T-cell (primary cell): ENCODE results near the gene ABHD17A. TPM values are rescaled to one million over a fixed set of nuclear protein-coding genes. Genes with fewer than 3 reads are reported as not detected.
"Not testable (repeated sequence)": the region's sequence is repeated elsewhere in the genome, so short reads cannot be mapped to it uniquely, and the experiment has no call there.

Experiments used
- ATAC-seq, 4 experiments: fragments of 200-7000 bp in 3 of 4; fragments of 150-1000 bp in 1 of 4; cut with Tn5 transposase; replicated peaks in 1 of 4; 1 replicate in 3 of 4; 2 replicates in 1 of 4; pipeline ENCODE4 v1.10.0; 2021; ENCODE audit warnings: moderate library complexity in 3 of 4, mild to moderate bottlenecking in 2 of 4, moderate number of reproducible peaks in 1 of 4
- CTCF ChIA-PET, 2 donors: fragments of 300-600 bp; sonication (Branson Sonifier 250); formaldehyde crosslinking; loops; one replicate each; lab custom pipeline; 2022; ENCODE audit warnings: antibody characterized with exemption in 2 of 2; lab: Charles Lee
- POLR2A ChIA-PET, 2 donors: fragments of 300-600 bp; sonication (Branson Sonifier 250); formaldehyde crosslinking; loops; one replicate each; lab custom pipeline; 2022; ENCODE audit warnings: antibody characterized with exemption in 2 of 2; lab: Charles Lee
- DNase-seq, 35 experiments: peaks; one replicate each; pipeline versions ENCODE4 v3.0.0 to v3.0.0-alpha.2; 2013 to 2023
- H3K27ac ChIP-seq: one replicate; pipeline ENCODE4 v1.5.1; 2013; ENCODE audit warnings: low read length
- H3K27me3 ChIP-seq, 2 experiments: replicated peaks in 1 of 2; 1 replicate in 1 of 2; 2 replicates in 1 of 2; pipeline versions ENCODE4 v1.6.1 to v1.7.0; 2013; ENCODE audit warnings: low read length in 1 of 2, mixed read lengths in 1 of 2; ENCODE audit not compliant: control insufficient read depth in 2 of 2, insufficient read depth in 2 of 2; ENCODE audit errors: extremely low read depth in 1 of 2
- H3K36me3 ChIP-seq, 2 donors: 1 replicate in 1 of 2; 2 replicates in 1 of 2; pipeline versions ENCODE4 v1.6.1 to v1.7.0; 2013; ENCODE audit warnings: low read length in 1 of 2; ENCODE audit not compliant: control insufficient read depth in 2 of 2, insufficient read depth in 1 of 2; ENCODE audit errors: extremely low read depth in 1 of 2
- H3K4me1 ChIP-seq, 2 experiments: 1 replicate in 1 of 2; 2 replicates in 1 of 2; pipeline versions ENCODE4 v1.6.1 to v1.7.0; 2013; ENCODE audit warnings: low read length in 2 of 2, mixed read lengths in 1 of 2; ENCODE audit not compliant: insufficient read depth in 2 of 2, control insufficient read depth in 1 of 2; ENCODE audit errors: extremely low read depth in 1 of 2
- H3K4me3 ChIP-seq, 2 donors: 1 replicate in 1 of 2; 2 replicates in 1 of 2; pipeline versions ENCODE4 v1.5.1 to v1.7.0; 2013; ENCODE audit warnings: mild to moderate bottlenecking in 2 of 2, low read length in 1 of 2, moderate library complexity in 1 of 2; ENCODE audit not compliant: control insufficient read depth in 1 of 2; ENCODE audit errors: extremely low read depth in 1 of 2
- H3K9me3 ChIP-seq: 2 replicates; pipeline ENCODE4 v1.7.0; 2013
- H3K27ac Mint-ChIP-seq, 2 donors: one replicate each; pipeline ENCODE4 v1.8.0; 2020 to 2021; ENCODE audit warnings: mild to moderate bottlenecking in 2 of 2, mixed read lengths in 2 of 2
- H3K27me3 Mint-ChIP-seq, 2 donors: one replicate each; pipeline ENCODE4 v1.8.0; 2021 to 2022; ENCODE audit warnings: mixed read lengths in 2 of 2
- H3K36me3 Mint-ChIP-seq: one replicate; pipeline ENCODE4 v1.8.0; 2021; ENCODE audit warnings: mixed read lengths
- H3K4me1 Mint-ChIP-seq, 3 donors: one replicate each; pipeline ENCODE4 v1.8.0; 2020 to 2022; ENCODE audit warnings: mixed read lengths in 3 of 3, mild to moderate bottlenecking in 1 of 3
- H3K4me3 Mint-ChIP-seq, 3 donors: one replicate each; pipeline ENCODE4 v1.8.0; 2020 to 2022; ENCODE audit warnings: mild to moderate bottlenecking in 3 of 3, mixed read lengths in 3 of 3, moderate library complexity in 3 of 3
- H3K9me3 Mint-ChIP-seq, 3 donors: one replicate each; pipeline ENCODE4 v1.8.0; 2020 to 2022; ENCODE audit warnings: mixed read lengths in 3 of 3
- WGBS: methylation state at CpG from one replicate; pipeline ENCODE4 v1.1.5; 2013; ENCODE audit warnings: missing lambda C conversion rate; ENCODE audit not compliant: insufficient coverage; 5-methylcytosine and 5-hydroxymethylcytosine counted together
- total RNA-seq, 35 experiments: library from RNA in 6 of 35; stranded (reverse) in 6 of 35; fragments of 120-200 nt in 1 of 35; gene quantifications; one replicate each; pipeline versions ENCODE4 v1.2.1 to v1.2.4 and lab custom pipeline; 2013 to 2026

Gene ABHD17A
- total RNA-seq, 5 donors from 2014 or later (not counting 1 experiment from before 2014, with no cell fraction given): 136 to 185 (median 151) TPM

DNA sequence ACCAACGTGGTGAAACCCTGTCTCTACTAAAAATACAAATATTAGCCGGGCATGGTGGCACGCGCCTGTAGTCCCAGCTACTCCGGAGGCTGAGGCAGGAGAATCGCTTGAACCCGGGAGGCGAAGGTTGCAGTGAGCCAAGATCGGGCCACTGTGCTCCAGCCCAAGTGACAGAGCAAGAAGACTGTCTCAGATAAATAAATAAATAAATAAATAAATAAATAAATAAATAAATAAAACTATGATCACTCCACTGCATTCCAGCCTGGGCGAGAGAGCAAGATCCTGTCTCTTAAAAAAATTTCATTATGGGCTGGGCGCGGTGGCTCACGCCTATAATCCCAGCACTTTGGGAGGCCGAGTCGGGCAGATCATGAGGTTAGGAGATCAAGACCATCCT, 1.1 kb upstream of the ABHD17A start:
- H3K9me3 Mint-ChIP-seq, H3K27ac Mint-ChIP-seq, H3K36me3 ChIP-seq, H3K4me3 ChIP-seq, H3K27me3 Mint-ChIP-seq, H3K27ac ChIP-seq, DNase-seq, CTCF ChIA-PET, H3K9me3 ChIP-seq, H3K27me3 ChIP-seq, POLR2A ChIA-PET, ATAC-seq: not testable (repeated sequence)
- H3K4me1 ChIP-seq: peaks cover 17 to 41% of the 10 kb centered on the region in 2 experiments
- H3K4me1 Mint-ChIP-seq: peaks cover 24 to 37% (median 31%) of the 10 kb centered on the region in 3 donors
- H3K4me3 Mint-ChIP-seq: peak overlapping the region in 1 of 3 donors; percentile 94
- peaks cover 11% of the 10 kb centered on the region for H3K36me3 Mint-ChIP-seq
- WGBS: 93% methylated on average over 9 of the region's 15 CpGs

DNA sequence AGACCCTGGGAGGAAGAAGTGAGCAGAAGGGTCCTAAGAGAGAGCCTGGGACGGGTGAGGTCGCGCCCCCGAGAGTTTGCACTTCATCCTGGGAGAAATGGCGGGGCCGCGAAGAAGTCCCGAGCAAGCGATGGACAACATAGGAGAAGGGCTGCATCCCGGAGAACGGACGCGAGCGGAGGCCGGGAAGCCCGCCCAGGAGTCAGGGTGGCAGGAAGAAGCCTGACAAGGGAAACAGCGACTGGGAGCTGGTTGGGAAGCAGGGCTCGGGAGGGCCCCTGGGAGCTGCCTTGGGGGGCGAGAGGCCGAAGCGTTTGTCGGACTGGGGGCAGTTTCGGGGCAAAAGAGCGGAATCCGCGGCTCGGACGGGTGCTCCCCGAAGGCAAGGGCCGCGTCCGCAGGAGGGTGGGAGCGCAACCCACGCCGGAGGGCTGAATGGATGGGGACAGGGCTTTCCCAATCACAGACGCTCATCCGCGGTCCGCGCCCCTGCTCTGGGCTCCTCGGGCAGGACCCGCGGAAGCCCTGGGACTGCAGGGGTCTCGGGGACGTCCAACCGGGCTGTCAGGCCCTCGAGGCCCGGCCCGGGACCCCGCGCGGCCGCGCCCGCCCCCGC, 469 bp downstream of the ABHD17A start:
- peaks cover 31 to 42% (median 32%) of the 10 kb centered on the region in 3 donors for H3K4me1 Mint-ChIP-seq
- H3K4me3 Mint-ChIP-seq: peak overlapping the region; percentile 94 to 99 (median 97)
- Histone ChIP-seq H3K9me3 (no peaks in the 10 kb centered on the region), H3K27ac (peak overlapping the region; percentile 95), H3K27me3 (no peaks in the 10 kb centered on the region), H3K4me1 (peaks cover 17 to 55% of the 10 kb centered on the region in 2 experiments), H3K36me3 (peaks cover 6 to 13% of the 10 kb centered on the region in 2 donors), H3K4me3 (peak overlapping the region; percentile 85 to 99)
- peak in 2 of 35 experiments; percentile 25 to 34 for DNase-seq
- ChIA-PET CTCF (interaction anchor here (0.7 kb wide), 2 partner anchors 38 to 1249 kb away, joined by 3 to 6 read pairs; no protein-coding TSS in a partner anchor), POLR2A (interaction anchor here in 1 of 2 donors (0.6 kb wide), 1 partner anchor 13 kb away, joined by 3 read pairs; no protein-coding TSS in a partner anchor)
- no peaks in the 10 kb centered on the region for H3K9me3 Mint-ChIP-seq
- ATAC-seq: peak in 3 of 4 experiments; percentile 5 to 10 (median 7)
- H3K27me3 Mint-ChIP-seq: no peaks in the 10 kb centered on the region
- under 1% methylated on average over 56 of the region's 56 CpGs for WGBS
- H3K36me3 Mint-ChIP-seq: peaks cover 11% of the 10 kb centered on the region
- peak overlapping the region; percentile 95 to 99 for H3K27ac Mint-ChIP-seq

DNA sequence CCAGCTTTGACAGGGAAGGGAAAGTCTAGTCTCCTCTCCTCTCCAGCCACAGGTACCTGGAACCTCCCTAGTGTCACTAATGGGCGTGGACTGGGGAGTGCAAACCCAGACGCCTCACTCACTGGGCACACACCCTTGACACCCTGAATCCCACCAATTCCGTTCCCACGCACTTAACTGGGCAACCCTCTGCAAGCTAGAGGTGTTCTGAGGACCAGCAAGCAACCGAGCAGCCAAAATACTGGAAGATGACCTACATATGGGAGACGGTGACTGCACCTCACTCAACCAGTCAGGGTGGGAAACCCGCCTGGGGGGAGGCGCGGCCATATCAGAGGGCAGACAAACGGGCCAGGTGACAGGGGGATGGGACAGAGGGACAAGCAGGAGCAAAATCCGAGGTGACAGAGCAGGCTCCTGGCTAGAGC, 991 bp downstream of the ABHD17A start:
- Mint-ChIP-seq H3K4me3 (peak overlapping the region; percentile 94 to 99 (median 97)), H3K36me3 (peaks cover 11% of the 10 kb centered on the region), H3K9me3 (no peaks in the 10 kb centered on the region), H3K27ac (peak overlapping the region; percentile 95 to 99), H3K27me3 (no peaks in the 10 kb centered on the region), H3K4me1 (peaks cover 30 to 43% (median 32%) of the 10 kb centered on the region in 3 donors)
- DNase-seq (peak in 7 of 35 experiments; percentile 45 to 70 (median 60)), ATAC-seq (peak in 1 of 4 experiments; percentile 7)
- Histone ChIP-seq H3K27me3 (no peaks in the 10 kb centered on the region), H3K27ac (peak overlapping the region; percentile 95), H3K36me3 (peaks cover 6 to 13% of the 10 kb centered on the region in 2 donors), H3K4me1 (peaks cover 17 to 55% of the 10 kb centered on the region in 2 experiments), H3K4me3 (peak overlapping the region; percentile 85 to 99), H3K9me3 (no peaks in the 10 kb centered on the region)
- POLR2A ChIA-PET: no interaction called here
- 1% methylated on average over 9 of the region's 11 CpGs for WGBS
- CTCF ChIA-PET: interaction anchor here in 1 of 2 donors (0.6 to 0.7 kb wide), 2 partner anchors 159 to 1248 kb away, joined by 3 read pairs; no protein-coding TSS in a partner anchor

DNA sequence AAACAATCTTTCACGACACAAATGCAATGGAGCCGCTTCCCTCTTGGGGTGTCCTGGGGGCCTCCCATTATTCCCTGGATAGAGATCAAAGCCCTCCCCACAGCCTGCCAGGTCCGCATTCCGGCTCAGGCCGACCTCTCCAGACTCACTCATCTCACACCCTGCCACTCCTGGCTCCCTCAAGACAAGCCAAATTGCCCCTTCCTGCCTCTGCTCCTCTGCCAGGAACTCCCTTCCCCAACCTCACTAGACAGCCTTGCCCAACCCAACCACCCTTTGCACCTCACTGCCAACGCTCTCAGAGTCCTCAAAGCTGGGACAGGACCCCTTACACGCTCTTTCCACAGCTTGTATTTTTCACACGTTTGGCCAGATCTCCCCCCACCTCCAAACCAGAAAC, 1.5 kb downstream of the ABHD17A start:
- peaks cover 17 to 55% of the 10 kb centered on the region in 2 experiments for H3K4me1 ChIP-seq
- peak overlapping the region; percentile 94 to 99 (median 97) for H3K4me3 Mint-ChIP-seq
- peak overlapping the region; percentile 95 to 99 for H3K27ac Mint-ChIP-seq
- DNase-seq (peak in 3 of 35 experiments; percentile 35 to 47 (median 42)), ATAC-seq (no peak)
- peaks cover 30 to 43% (median 32%) of the 10 kb centered on the region in 3 donors for H3K4me1 Mint-ChIP-seq
- WGBS: 15% methylated on average over 6 of the region's 8 CpGs
- no peaks in the 10 kb centered on the region for H3K9me3 ChIP-seq
- H3K36me3 Mint-ChIP-seq: peaks cover 11% of the 10 kb centered on the region
- H3K27me3 Mint-ChIP-seq: no peaks in the 10 kb centered on the region
- H3K27ac ChIP-seq: peak overlapping the region; percentile 95
- CTCF ChIA-PET: interaction anchor here in 1 of 2 donors (0.6 kb wide), 1 partner anchor 160 kb away, joined by 3 read pairs; no protein-coding TSS in a partner anchor
- H3K36me3 ChIP-seq: peaks cover 6 to 13% of the 10 kb centered on the region in 2 donors
- H3K27me3 ChIP-seq: no peaks in the 10 kb centered on the region
- peak overlapping the region; percentile 85 to 99 for H3K4me3 ChIP-seq
- POLR2A ChIA-PET: no interaction called here
- no peaks in the 10 kb centered on the region for H3K9me3 Mint-ChIP-seq

DNA sequence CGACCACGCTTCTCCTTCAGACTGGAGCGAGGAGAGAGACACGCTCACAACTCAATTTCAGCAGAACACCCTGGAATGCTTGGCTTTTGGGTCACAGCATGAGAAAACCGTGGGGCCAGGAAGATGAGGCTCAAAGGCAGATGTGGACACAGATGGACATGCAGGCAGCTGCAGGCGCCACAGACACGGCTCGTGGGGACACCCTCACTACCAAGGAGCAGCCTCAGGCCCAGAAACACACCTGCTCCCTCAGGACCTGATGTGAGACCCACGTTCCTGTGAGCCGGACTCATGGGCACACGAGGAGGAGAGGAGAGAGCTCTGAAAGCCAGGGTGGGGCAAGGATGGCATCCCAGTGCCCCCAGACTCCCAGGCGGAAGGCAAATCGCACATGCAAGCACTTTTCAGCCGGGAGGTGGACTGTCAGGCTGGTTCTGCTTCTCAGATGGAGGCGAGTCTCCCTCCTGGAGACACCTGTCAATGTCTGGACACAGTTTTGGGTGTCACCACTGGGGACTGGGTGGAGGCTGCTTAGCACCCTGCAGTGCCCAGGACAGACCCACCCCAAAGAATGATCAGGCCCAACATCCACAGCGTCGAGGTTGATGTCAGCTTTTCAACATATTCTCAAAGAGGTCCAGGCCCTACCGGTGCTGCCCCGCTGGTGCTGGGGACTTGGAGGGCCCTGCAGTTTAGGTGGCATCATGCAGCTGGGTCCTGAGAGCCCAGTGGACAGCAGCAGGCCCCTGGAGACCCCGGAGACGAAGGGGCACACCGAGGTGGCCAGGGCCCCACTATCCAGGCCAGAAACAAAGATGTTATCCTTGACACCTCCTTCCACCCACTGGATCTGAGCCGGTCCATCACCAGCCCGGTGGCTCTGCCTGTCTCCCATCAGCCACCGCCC, 2.3 kb downstream of the ABHD17A start:
- Mint-ChIP-seq H3K27me3 (no peaks in the 10 kb centered on the region), H3K27ac (peak overlapping the region; percentile 95 to 99)
- WGBS: 24% methylated on average over 20 of the region's 25 CpGs

More for the DNA sequence above, 2.3 kb downstream of the ABHD17A start:
- no peaks in the 10 kb centered on the region for H3K9me3 Mint-ChIP-seq
- peaks cover 30 to 46% (median 32%) of the 10 kb centered on the region in 3 donors for H3K4me1 Mint-ChIP-seq
- ChIA-PET CTCF (no interaction called here), POLR2A (interaction anchor here in 1 of 2 donors (0.6 kb wide), 1 partner anchor 69 kb away, joined by 3 read pairs; no protein-coding TSS in a partner anchor)
- ATAC-seq (peak in 1 of 4 experiments; percentile 1), DNase-seq (peak in 1 of 35 experiments; percentile 32)
- Histone ChIP-seq H3K9me3 (no peaks in the 10 kb centered on the region), H3K36me3 (peaks cover 6 to 15% of the 10 kb centered on the region in 2 donors), H3K27me3 (no peaks in the 10 kb centered on the region), H3K4me3 (peak overlapping the region; percentile 85 to 99), H3K27ac (peak overlapping the region; percentile 95), H3K4me1 (peaks cover 17 to 57% of the 10 kb centered on the region in 2 experiments)
- H3K36me3 Mint-ChIP-seq: peaks cover 11% of the 10 kb centered on the region
- peak overlapping the region; percentile 94 to 99 (median 97) for H3K4me3 Mint-ChIP-seq
